NCI-H2227 (cell line): ENCODE data around the gene KRTAP4-4.
"Not testable (repeated sequence)": the region's sequence is repeated elsewhere in the genome, so short reads cannot be mapped to it uniquely, and the experiment has no call there.

Experiments used
- DNase-seq: peaks from one replicate; lab custom pipeline; 2025; ENCODE audit not compliant: unreplicated experiment; lab: John Stamatoyannopoulos, UW

Gene KRTAP4-4

DNA sequence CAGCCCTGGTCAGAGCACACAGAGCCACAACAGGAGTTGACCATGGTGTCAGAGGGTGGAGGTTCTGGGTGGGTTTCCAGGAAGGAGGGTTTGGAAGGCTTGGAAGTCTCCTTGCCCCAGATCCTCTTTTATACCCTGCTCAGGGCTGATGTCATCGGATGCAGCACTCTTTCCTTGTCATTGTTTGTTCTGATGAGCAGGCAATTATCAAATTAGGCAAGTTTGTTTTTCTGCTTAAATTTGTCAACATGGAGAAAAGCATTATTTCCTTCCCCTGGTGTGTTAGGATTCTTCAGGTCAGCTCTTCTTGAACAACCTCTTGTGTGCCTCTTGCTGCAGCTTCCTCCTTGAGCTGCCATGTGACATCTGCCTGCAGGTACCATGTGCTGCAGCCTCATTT is at the start of gene KRTAP4-4:
Gene KRTAP4-4 (minus strand): TSS at position 101 of the 400 bp plus-strand sequence. CDS start 57 bp downstream, at position 44.
- no peak for DNase-seq

DNA sequence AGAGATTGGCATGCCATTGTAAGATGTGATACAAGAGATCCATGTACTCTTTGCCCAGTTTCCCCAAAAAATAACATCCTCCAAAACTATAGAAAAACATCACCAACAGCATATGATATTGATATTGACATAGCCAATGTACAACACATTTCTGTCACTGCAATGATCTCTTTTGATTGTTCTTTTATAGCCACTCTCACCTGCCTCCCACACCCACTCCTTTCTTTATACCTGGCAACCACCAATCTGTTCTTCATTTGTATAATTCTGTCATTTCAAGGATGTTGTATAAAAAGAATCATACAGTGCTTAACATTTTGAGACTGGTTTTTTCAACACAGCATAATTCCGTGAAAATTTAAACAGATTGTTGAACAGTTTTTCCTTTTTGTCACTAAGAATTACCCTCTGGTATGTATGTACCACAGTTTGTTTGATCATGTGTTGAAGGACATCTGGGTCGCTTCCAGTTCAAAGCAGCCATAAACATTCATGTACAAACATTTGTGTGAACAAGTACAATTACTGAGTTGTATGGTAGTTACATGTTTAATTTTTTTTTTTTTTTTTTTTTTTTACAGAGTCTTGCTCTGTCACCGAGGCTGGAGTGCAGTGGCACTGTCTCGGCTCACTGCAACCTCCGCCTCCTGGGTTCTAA is 39.0 kb upstream of the KRTAP4-4 start:
- DNase-seq = no peak

DNA sequence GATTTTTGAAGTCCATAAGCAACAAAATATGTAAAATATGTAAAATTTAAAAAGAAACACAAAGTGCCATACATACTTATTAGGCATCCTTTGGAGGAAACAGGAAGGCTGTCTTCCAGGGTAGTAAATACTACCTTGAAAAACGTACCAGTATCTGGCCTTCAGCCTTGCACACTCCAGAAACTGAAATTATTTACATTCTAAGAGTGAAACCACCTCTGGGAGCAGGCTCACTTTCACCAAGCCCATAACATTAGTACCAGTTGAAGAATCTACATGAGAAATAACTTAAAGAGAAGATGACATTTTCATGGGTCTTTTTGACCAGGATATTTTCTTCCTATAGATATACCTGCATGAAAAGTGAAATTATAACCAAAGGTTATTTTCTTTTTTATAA is 35.5 kb upstream of the KRTAP4-4 start:
- DNase-seq = no peak

DNA sequence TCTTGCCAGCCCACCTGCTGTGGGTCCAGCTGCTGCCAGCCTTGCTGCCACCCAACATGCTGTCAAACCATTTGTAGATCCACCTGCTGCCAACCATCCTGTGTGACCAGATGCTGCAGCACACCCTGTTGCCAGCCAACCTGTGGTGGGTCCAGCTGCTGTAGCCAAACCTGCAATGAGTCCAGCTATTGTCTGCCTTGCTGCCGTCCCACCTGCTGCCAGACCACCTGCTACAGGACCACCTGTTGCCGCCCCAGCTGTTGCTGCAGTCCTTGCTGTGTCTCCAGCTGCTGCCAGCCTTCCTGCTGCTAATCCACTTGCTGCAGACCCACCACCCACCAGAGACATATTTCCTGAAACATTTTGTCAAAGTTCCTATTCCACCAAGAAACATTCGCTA is 29.8 kb upstream of the KRTAP4-4 start:
- no peak for DNase-seq

DNA sequence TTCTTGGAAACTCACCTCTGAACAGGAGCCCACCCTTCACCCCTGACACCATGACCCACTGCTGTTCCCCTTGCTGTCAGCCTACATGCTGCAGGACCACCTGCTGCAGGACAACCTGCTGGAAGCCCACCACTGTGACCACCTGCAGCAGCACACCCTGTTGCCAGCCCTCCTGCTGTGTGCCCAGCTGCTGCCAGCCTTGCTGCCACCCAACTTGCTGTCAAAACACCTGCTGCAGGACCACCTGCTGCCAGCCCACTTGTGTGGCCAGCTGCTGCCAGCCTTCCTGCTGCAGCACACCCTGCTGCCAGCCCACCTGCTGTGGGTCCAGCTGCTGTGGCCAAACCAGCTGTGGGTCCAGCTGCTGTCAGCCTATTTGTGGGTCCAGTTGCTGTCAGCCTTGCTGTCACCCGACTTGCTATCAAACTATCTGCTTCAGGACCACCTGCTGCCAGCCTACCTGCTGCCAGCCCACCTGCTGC is 29.3 kb upstream of the KRTAP4-4 start, which contains the start of gene KRTAP9-1:
Gene KRTAP9-1 (plus strand): TSS at position 51 of the 482 bp plus-strand sequence. CDS start 0 bp downstream, at position 51.
- DNase-seq = not testable (repeated sequence)

DNA sequence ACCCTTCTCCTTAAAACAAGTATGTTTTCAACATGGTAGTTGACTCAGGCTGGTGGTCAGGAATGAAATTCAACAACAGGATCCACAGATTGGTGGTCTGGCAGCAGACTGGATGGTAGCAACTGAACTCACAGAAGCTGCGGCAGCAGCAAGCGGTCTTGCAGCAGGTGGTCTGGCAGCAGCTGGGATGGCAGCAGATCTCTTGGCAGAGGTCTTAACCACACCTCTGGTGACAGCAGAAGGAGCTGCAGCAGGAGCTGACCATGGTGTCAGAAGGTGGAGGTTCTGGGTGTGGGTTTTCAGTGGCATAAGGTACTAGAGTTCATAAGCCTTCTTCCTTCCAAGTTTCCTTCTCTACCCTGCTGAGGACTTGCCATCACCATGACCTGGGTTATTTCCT is 26.3 kb upstream of the KRTAP4-4 start:
- DNase-seq = no peak

DNA sequence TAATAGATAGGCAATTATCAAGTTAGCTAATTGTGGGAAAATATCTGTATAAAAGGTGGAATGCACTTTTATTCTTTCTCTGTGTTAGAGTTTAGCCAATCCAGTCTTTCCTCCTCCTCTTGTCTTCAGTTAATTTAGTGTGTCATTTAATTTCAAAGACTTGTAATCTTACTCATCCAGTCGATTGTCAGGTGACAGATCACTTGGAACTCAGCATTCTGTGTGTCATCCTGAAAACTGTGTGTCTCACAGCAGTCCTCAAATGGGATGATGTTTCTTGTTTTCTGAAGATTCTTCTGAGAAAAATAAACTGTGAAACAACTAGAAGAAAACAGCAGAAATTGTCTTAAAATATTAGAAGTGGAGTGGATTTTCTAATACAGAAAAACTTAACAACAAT is 24.5 kb upstream of the KRTAP4-4 start:
- no peak for DNase-seq

DNA sequence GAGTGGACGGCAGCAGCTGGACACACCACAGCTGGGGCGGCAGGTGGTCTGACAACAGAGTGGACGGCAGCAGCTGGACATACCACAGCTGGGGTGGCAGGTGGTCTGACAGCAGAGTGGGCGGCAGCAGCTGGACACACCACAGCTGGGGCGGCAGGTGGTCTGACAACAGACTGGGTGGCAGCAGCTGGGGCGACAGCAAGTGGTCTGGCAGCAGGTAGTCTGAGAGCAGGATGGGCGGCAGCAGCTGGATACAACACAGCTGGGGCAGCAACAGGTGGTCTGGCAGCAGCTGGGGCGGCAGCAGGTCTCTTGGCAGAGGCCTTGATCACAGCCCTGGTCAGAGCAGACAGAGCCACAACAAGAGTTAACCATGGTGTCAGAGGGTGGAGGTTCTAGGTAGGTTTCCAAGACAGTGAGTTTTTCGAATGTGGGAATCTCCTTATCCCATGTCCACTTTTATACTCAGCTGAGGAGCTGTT is 24.0 kb upstream of the KRTAP4-4 start, which contains the start of gene KRTAP4-1:
Gene KRTAP4-1 (minus strand): TSS at position 432 of the 482 bp plus-strand sequence. CDS start 57 bp downstream, at position 375.
- DNase-seq = no peak

DNA sequence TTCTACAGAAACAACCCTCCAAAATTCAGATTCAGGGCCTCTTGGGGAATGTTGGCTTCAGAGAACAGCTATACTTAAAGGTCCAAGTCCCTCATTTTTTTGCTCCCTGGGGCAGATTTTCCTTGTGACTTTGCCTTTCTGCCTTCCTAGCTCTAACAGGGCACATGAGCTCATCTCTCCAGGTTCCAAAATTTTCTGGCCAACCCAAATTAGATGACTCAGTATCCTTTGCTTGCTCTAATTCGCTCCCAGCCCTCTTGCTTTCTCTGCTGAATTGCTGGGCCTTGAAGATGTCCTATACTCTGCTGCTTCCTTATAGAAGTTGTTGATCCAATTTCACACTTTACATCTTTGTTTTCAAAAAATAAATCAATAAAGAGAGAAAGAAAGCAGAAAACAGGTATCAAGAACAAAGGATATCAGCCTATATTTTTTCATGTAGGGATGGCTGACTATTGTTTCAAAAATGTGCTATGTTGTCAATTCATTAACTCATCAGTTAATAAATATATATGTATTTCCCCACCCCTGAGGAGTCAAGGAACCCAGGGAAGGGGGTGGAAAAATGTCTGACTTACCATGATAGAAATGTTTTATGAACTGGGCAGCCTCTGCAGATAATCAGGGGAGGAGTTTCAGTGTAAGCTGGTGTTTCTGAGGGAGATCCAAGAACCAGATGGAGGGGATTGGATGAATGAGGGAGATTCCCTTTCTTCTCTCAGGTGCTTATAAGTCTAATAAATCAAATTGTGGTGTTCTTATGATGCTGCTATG is 18.5 kb upstream of the KRTAP4-4 start:
- DNase-seq = no peak

DNA sequence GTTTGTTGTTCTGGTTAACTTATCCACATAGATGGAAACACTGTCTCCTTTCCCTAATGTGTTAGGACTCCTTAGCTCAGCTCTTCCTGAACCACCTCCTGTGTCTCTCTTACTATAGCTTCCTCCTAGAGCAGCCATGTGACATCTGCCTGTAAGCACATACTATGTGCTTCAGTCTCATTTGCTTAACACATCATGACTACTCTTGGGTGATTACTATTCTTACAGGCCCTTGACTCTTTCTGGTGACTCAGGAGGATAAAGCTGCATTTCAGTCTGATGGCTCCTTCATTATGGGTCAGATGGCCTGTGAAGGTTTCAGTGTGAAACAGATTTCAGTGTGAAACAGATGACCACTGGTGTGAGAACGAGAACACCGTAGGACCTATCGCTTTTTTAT is 17.8 kb upstream of the KRTAP4-4 start:
- no peak for DNase-seq

DNA sequence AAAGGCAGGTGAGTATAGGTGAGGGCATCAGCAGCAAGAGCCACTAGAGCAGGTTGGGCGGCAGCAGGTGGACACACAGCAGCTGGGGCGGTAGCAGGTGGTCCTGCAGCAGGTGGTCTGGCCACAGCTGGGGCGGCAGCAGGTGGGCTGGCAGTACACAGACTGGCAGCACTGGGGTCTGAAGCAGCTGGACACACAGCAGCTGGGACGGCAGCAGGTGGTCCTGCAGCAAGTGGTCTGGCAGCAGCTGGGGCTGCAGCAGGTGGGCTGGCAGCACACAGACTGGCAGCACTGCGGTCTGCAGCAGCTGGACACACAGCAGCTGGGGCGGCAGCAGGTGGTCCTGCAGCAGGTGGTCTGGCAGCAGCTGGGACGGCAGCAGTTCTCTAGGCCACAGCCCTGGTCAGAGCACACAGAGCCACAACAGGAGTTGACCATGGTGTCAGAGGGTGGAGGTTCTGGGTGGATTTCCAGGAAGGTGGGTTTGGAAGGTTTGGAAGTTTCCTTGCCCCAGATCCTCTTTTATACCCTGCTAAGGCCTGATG is 17.3 kb upstream of the KRTAP4-4 start, which contains the start of gene KRTAP4-2:
Gene KRTAP4-2 (minus strand): TSS at position 495 of the 545 bp plus-strand sequence. CDS start 57 bp downstream, at position 438.
- no peak for DNase-seq

DNA sequence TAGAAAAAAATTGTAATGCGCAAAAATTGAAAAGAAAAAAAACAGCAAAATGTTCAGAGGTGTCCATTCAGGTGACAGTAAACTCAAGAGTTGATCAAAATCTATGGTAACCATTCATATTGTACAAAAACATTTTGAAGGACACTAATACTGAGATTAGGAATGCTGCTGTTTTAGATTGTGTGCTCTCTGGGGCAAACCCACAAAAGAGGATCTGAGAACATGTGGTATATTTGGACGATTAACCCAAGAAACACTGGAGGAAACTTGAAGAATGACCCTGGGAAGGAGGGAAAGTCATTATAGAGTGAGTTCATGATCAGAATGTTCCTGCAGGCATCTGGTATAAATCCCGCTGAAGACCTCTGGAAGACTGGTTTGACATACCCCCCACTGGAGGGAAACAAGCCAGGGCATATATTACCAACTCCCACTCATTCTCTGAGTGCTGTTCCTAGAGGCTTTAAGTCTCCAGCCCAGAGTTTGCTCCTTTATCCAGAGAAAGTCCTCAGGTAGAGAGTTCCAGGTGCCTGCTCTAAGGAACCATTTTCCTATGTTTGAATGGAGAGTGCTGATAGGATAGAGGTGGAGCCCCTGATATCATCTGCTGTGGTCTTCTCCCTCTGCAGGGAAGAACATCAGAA is 16.3 kb upstream of the KRTAP4-4 start:
- no peak for DNase-seq

DNA sequence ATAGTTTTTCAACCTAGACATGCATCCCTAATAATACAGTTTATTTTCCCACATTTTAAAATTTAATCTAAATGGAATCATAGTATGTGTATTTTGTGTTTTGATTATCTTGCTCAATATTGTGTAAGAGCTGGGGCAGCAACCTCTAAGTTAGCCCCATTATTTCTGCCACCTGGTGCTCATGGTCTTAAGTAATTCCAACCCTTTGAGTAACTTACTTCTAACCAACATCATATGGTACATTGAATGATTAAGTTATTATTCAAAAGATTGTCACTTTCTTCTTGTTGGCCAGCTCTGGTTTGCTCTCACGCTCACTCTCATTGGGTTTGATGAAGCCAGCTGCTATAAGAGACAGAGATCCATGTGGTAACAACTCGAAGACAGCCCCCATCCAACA is 11.3 kb upstream of the KRTAP4-4 start:
- no peak for DNase-seq

DNA sequence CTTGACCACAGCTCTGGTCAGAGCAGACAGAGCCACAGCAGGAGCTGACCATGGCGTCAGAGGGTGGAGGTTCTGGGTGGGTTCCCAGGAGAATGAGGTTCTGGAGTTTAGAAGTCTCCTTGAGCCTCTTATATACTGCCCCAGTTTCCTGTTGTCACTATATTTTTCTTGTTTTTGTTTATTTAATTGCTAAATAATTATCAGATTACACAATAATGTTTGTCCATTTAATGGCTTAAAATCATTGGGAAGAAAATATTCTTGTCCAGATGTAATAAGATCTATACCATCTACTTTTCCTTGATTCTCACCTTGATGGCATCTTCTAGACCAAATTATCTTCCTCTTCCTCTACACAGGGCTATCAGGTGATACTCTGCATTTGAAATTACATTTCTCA is 7.6 kb upstream of the KRTAP4-4 start, which contains the start of gene KRTAP4-3:
Gene KRTAP4-3 (minus strand): TSS at position 101 of the 400 bp plus-strand sequence. CDS start 49 bp downstream, at position 52.
- DNase-seq = no peak

DNA sequence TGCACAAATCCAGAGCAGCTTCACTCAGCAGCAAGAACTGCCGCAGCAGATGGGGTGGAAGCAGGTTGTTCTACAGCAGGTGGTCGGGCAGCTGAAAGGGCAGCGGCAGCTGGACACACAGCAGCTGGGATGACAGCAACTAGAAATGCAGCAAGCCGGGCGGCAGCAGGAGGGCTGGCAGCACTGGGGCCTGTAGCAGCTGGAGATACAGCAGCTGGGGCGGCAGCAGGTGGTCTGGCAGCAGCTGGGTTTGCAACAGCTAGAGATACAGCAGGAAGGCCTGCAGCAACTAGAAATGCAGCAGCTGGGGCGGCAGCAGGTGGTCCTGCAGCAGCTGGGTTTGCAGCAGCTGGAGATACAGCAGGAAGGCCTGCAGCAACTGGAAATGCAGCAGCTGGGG is 7.0 kb upstream of the KRTAP4-4 start:
- no peak for DNase-seq

DNA sequence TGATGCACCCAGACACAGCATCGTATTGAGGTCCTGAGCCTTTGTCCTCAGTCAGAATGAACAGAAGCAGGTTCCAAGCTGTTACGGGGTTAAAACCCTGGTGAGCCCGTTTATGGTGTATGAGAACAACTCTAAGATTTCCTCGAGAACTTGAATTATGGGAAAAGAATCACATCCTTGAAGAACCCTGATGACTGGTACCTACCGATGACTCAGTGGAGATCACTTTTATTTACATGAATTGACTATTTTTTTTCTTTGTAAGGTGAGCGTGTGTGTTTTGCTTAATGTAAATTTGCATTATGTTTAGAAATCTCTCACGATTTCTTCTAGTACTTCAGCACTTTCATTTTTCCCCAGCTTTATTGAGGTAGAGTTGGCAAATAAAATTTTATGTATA is 3.3 kb upstream of the KRTAP4-4 start:
- DNase-seq = no peak

DNA sequence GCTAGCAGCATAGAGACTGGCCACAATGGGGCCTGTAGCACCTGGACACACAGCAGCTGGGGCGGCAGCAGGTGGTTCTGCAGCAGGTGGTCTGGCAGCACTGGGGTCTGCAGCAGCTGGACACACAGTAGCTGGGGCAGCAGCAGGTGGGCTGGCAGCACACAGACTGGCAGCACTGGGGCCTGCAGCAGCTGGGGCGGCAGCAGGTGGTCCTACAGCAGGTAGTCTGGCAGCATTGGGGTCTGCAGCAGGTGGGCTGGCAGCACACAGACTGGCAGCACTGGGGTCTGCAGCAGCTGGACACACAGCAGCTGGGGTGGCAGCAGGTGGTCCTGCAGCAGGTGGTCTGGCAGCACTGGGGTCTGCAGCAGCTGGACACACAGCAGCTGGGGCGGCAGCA is 358 bp downstream of the KRTAP4-4 start:
- DNase-seq = not testable (repeated sequence)

DNA sequence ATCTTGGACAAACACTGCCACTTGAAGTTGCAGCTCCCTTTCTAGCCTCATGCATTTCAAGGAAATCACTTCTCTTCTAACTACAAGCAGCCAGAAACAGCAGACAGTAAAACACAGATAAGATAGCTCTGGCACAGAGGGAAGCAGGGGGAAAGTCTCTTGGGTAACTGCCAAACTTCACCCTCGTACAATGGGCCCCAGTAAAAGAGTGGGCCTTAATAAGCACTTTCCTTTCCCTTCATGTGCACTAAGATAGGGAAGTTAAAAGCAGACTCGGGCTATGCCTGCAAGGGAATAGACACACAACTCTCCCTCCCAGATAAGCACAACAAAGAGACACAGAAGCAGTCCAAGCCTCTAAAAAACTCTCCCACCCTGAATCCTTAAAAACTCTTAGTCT is 6.7 kb downstream of the KRTAP4-4 start:
- peak; percentile 20 for DNase-seq

DNA sequence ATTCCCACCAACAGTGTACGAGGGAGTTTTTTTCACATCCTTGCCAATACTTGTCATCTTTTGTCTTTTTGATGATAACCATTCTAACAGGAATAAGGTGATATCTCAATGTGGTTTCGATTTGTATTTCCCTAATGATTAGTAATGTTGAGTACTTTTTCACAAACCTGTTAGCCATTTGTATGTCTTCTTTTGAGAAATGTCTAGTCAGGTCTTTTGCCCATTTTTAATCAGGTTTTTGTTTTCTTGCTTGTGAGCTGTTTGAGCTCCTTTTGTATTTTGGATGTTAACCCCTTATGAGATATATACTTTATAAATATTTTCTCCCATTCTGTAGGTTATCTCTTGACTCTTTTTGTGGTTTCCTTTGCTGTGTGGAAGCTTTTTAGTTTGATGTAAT is 9.0 kb downstream of the KRTAP4-4 start:
- DNase-seq = no peak

DNA sequence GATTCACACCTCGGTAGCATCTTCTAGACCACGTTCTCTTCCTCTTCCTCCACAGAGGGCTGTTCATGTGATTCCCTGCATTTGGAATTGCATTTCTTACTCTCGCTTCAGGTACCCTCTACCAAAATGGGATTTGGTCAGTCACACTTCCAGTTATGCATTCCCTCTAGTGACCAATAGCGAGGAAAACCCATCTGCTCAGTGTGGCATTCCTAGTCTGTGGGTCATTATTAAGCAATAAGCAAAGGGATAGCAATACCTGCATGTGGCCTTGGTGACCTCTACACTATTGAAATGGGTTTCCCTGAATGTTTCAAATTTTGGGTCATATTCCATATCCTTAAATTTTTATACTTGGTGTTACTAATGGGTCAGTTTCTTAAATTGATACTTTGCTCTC is 10.5 kb downstream of the KRTAP4-4 start:
- DNase-seq = no peak

DNA sequence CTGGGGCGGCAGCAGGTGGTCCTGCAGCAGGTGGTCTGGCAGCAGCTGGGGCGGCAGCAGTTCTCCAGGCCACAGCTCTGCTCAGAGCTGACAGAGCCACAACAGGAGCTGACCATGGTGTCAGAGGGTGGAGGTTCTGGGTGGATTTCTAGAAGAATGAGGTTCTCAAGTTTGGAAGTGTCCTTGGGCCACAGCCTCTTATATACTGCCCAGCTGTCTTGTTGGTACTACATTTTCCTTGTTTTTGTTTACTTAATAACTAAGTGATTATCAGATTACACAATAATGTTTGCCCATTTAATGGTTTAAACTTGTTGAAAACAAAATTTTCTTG is 10.9 kb downstream of the KRTAP4-4 start, which contains the start of gene KRTAP4-5:
Gene KRTAP4-5 (minus strand): TSS at position 174 of the 334 bp plus-strand sequence. CDS start 58 bp downstream, at position 116.
- DNase-seq = no peak
